ENCODE results near the gene LIX1L. TPM values are rescaled to one million over a fixed set of nuclear protein-coding genes. Genes with fewer than 3 reads are reported as not detected.

Gene LIX1L
- polyA plus RNA-seq, 1 donor (not counting 4 experiments of a cell fraction or from before 2014, with no cell fraction given), result 20.0 TPM

DNA sequence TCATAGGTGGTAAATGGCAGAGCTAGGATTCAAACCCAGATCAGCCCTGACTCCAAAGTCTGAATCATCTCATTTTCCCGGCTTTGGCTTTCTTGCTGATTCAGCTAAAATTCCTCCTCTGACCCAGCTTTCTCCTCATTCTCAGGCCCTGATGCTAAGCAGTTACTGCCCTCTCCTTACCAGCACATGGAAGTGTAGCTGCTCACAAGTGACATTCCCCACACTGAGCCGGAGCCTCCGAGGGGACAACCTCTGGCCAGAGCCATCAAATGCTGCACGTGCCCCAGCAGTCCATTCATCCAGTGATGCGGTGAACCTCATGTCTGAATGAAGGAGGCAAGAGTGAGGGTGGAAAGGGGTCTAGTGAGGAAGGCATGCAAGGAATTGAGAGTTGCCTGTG lies 59.1 kb downstream of the LIX1L start:
- dilution Hi-C loops (cut with MboI; ENCODE audit: extremely low pct_ligation_motif_present, low sequenced_read_pairs), result no loop called here
- Histone ChIP-seq H3K9me3 (ENCODE audit: control insufficient read depth, low read depth, low read length) (no peaks in the 10 kb centered on the region), H3K4me1 (ENCODE audit: control insufficient read depth, extremely low read depth, insufficient read depth, low read length) (no peaks in the 10 kb centered on the region), H2AFZ (ENCODE audit: control insufficient read depth, low read length) (no peak overlapping the region), H3K4me2 (ENCODE audit: control insufficient read depth, extremely low read depth, insufficient read depth, low read depth, low read length) (no peak overlapping the region), H3K36me3 (ENCODE audit: control insufficient read depth in 2 of 2, extremely low read depth in 1 of 2, insufficient read depth in 2 of 2, low read length in 2 of 2) (peaks cover 2 to 3% of the 10 kb centered on the region in 2 experiments), H4K20me1 (ENCODE audit: control insufficient read depth, extremely low read depth, insufficient read depth, low read length) (no peaks in the 10 kb centered on the region), H3K4me3 (ENCODE audit: control insufficient read depth in 2 of 3, extremely low read depth in 1 of 3, insufficient read depth in 2 of 3, low read depth in 1 of 3, low read length in 3 of 3) (no peak overlapping the region), H3K9me1 (ENCODE audit: control insufficient read depth, extremely low read depth, insufficient read depth, low read length) (no peaks in the 10 kb centered on the region), H3K79me2 (ENCODE audit: control insufficient read depth, insufficient read depth, low read length) (no peaks in the 10 kb centered on the region), H3K27me3 (ENCODE audit: control insufficient read depth, extremely low read depth, insufficient read depth, low read length) (no peaks in the 10 kb centered on the region), H3K9ac (ENCODE audit: control insufficient read depth, extremely low read depth, insufficient read depth, low read length) (no peak overlapping the region), H3K27ac (ENCODE audit: control insufficient read depth, insufficient read depth, low read length) (no peak overlapping the region)
- FAIRE-seq (no peak), DNase-seq (ENCODE audit: low read depth, low spot score) (no peak)
- no peak for TF ChIP-seq EZH2 (IDR thresholded peaks at IDR 0.05; ENCODE audit: low read length)
- TF ChIP-seq, protein P1, sequence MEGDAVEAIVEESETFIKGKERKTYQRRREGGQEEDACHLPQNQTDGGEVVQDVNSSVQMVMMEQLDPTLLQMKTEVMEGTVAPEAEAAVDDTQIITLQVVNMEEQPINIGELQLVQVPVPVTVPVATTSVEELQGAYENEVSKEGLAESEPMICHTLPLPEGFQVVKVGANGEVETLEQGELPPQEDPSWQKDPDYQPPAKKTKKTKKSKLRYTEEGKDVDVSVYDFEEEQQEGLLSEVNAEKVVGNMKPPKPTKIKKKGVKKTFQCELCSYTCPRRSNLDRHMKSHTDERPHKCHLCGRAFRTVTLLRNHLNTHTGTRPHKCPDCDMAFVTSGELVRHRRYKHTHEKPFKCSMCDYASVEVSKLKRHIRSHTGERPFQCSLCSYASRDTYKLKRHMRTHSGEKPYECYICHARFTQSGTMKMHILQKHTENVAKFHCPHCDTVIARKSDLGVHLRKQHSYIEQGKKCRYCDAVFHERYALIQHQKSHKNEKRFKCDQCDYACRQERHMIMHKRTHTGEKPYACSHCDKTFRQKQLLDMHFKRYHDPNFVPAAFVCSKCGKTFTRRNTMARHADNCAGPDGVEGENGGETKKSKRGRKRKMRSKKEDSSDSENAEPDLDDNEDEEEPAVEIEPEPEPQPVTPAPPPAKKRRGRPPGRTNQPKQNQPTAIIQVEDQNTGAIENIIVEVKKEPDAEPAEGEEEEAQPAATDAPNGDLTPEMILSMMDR (optimal IDR thresholded peaks at IDR 0.05 in 1 of 3, IDR thresholded peaks at IDR 0.05 in 1 of 3, conservative IDR thresholded peaks at IDR 0.05 in 1 of 3; ENCODE audit: extremely low read depth in 1 of 3, insufficient read depth in 2 of 3, low read length in 3 of 3), result no peak

DNA sequence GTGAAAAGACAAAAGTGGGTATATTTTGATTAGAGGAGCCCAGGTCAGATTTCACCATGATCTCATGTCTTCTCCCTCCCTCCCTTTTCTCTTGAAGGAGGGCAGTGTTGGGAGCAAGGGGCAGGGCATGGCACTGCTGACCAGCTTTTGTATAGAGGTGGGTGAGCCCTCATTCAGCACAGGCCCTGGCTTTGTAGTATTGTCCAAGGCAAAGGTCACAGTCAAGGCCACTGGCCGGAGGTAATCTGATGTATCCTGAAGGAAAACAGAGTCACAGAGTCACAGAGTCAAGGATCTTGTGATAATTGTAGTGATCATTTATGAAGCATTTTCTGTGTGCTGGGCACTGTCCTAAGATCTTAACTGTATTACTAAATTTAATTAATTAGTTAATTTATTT lies 59.8 kb downstream of the LIX1L start:
- no peaks in the 10 kb centered on the region for H3K9me1 ChIP-seq (ENCODE audit: control insufficient read depth, extremely low read depth, insufficient read depth, low read length)
- H3K9ac ChIP-seq (ENCODE audit: control insufficient read depth, extremely low read depth, insufficient read depth, low read length), result no peak overlapping the region
- H3K4me2 ChIP-seq (ENCODE audit: control insufficient read depth, extremely low read depth, insufficient read depth, low read depth, low read length), result no peak overlapping the region
- no peak for FAIRE-seq
- TF ChIP-seq, protein P1 (optimal IDR thresholded peaks at IDR 0.05 in 1 of 3, IDR thresholded peaks at IDR 0.05 in 1 of 3, conservative IDR thresholded peaks at IDR 0.05 in 1 of 3; ENCODE audit: extremely low read depth in 1 of 3, insufficient read depth in 2 of 3, low read length in 3 of 3), result no peak
- TF ChIP-seq EZH2 (IDR thresholded peaks at IDR 0.05; ENCODE audit: low read length), result no peak
- H3K9me3 ChIP-seq (ENCODE audit: control insufficient read depth, low read depth, low read length), result no peaks in the 10 kb centered on the region
- no peak for DNase-seq (ENCODE audit: low read depth, low spot score)
- H3K4me1 ChIP-seq (ENCODE audit: control insufficient read depth, extremely low read depth, insufficient read depth, low read length), result peaks cover 3% of the 10 kb centered on the region
- dilution Hi-C loops (cut with MboI; ENCODE audit: extremely low pct_ligation_motif_present, low sequenced_read_pairs), result no loop called here
- no peak overlapping the region for H3K27ac ChIP-seq (ENCODE audit: control insufficient read depth, insufficient read depth, low read length)
- peaks cover 2 to 3% of the 10 kb centered on the region in 2 experiments for H3K36me3 ChIP-seq (ENCODE audit: control insufficient read depth in 2 of 2, extremely low read depth in 1 of 2, insufficient read depth in 2 of 2, low read length in 2 of 2)
- H3K79me2 ChIP-seq (ENCODE audit: control insufficient read depth, insufficient read depth, low read length), result no peaks in the 10 kb centered on the region
- H2AFZ ChIP-seq (ENCODE audit: control insufficient read depth, low read length), result no peak overlapping the region
- no peak overlapping the region for H3K4me3 ChIP-seq (ENCODE audit: control insufficient read depth in 2 of 3, extremely low read depth in 1 of 3, insufficient read depth in 2 of 3, low read depth in 1 of 3, low read length in 3 of 3)
- H3K27me3 ChIP-seq (ENCODE audit: control insufficient read depth, extremely low read depth, insufficient read depth, low read length), result no peaks in the 10 kb centered on the region
- H4K20me1 ChIP-seq (ENCODE audit: control insufficient read depth, extremely low read depth, insufficient read depth, low read length), result no peaks in the 10 kb centered on the region
